HepG2 (cell line): Measurements from ENCODE around the gene PBX1. TPM values are rescaled to one million over a fixed set of nuclear protein-coding genes. Genes with fewer than 3 reads are reported as not detected.

ENCODE experiments used
- ATAC-seq: fragments of 200-7000 bp; cut with Tn5 transposase; 3 replicates; pipeline ENCODE4 v1.9.1; 2020; ENCODE audit warnings: mild to moderate bottlenecking, moderate library complexity
- BruUV-seq: library from RNA; stranded (reverse); fragments of 400-500 nt; replicated peaks from 2 replicates; lab custom pipeline; 2021; lab: Mats Ljungman, UMichigan
- CTCF ChIA-PET: fragments of 300-600 bp; formaldehyde crosslinking; extraction: SDS; loops from one replicate; lab custom pipeline; 2021; ENCODE audit warnings: low total read pairs, inconsistent platforms, low intra/inter-chr PET ratio; lab: Yijun Ruan, JAX
- POLR2A ChIA-PET: fragments of 350-600 bp; sonication (Branson Sonifier 250); formaldehyde crosslinking; loops from one replicate; lab custom pipeline; 2020; ENCODE audit warnings: antibody characterized with exemption, inconsistent platforms; lab: Yijun Ruan, JAX
- DNase-seq: peaks from one replicate; pipeline ENCODE4 v3.0.0-alpha.2; 2015; ENCODE audit warnings: low spot score
- FAIRE-seq: peaks from 3 replicates; lab custom pipeline; 2011; peaks lifted over from hg19 to GRCh38; lab: Jason Lieb, UNC
- H2AFZ ChIP-seq: one replicate; pipeline ENCODE4 v1.6.1; 2011; ENCODE audit warnings: low read length, inconsistent platforms
- H3K27ac ChIP-seq: fragments of 300-600 bp; 3 replicates; pipeline ENCODE4 v1.8.0; 2011; ENCODE audit warnings: mixed run types, mild to moderate bottlenecking, mixed read lengths, low read length, inconsistent platforms; ENCODE audit not compliant: insufficient read depth; ENCODE audit errors: extremely low read length
- H3K27me3 ChIP-seq, 2 experiments: fragments of 200-600 bp in 1 of 2; 2 replicates in 1 of 2; 3 replicates in 1 of 2; pipeline versions ENCODE4 v1.6.0 to v1.8.0; 2011; ENCODE audit warnings: low read length in 2 of 2, mild to moderate bottlenecking in 2 of 2, moderate library complexity in 2 of 2, inconsistent platforms in 1 of 2; ENCODE audit not compliant: insufficient read depth in 2 of 2, control insufficient read depth in 1 of 2
- H3K36me3 ChIP-seq, 2 experiments: fragments of 200-600 bp in 1 of 2; replicated peaks in 1 of 2; 2 replicates in 1 of 2; 3 replicates in 1 of 2; pipeline versions ENCODE4 v1.5.1 to v1.8.0; 2011; ENCODE audit warnings: low read length in 2 of 2, inconsistent platforms in 1 of 2; ENCODE audit not compliant: insufficient read depth in 2 of 2, control insufficient read depth in 1 of 2
- H3K4me1 ChIP-seq: 2 replicates; pipeline ENCODE4 v1.5.1; 2012; ENCODE audit warnings: low read length, inconsistent platforms; ENCODE audit not compliant: insufficient read depth
- H3K4me2 ChIP-seq: 2 replicates; pipeline ENCODE4 v1.6.0; 2011; ENCODE audit warnings: low read depth, low read length, inconsistent platforms
- H3K4me3 ChIP-seq, 3 experiments: fragments of 200-600 bp in 1 of 3; sonication (generic), shearing (Covaris generic) in 1 of 3; replicated peaks in 1 of 3; 2 replicates each; pipeline ENCODE4 v1.5.1; 2011 to 2016; ENCODE audit warnings: low read length in 3 of 3, inconsistent platforms in 2 of 3, low read depth in 2 of 3, mild to moderate bottlenecking in 2 of 3, control low read depth in 1 of 3, mixed read lengths in 1 of 3; ENCODE audit not compliant: insufficient read depth in 1 of 3
- H3K79me2 ChIP-seq: one replicate; pipeline ENCODE4 v1.6.1; 2011; ENCODE audit warnings: low read length, inconsistent platforms; ENCODE audit not compliant: insufficient read depth
- H3K9ac ChIP-seq: 2 replicates; pipeline ENCODE4 v1.6.0; 2011; ENCODE audit warnings: mild to moderate bottlenecking, low read depth, low read length, inconsistent platforms; ENCODE audit not compliant: insufficient read depth
- H3K9me3 ChIP-seq: 2 replicates; pipeline ENCODE4 v1.5.1; 2012; ENCODE audit warnings: mild to moderate bottlenecking, low read length
- H4K20me1 ChIP-seq: 2 replicates; pipeline ENCODE4 v1.6.0; 2011; ENCODE audit warnings: inconsistent platforms, mild to moderate bottlenecking, low read length, moderate library complexity; ENCODE audit not compliant: insufficient read depth
- AHR ChIP-seq: IDR thresholded peaks from 2 replicates; pipeline ENCODE4 v1.6.1; 2018; ENCODE audit warnings: missing genetic modification reagents, missing compliant biosample characterization
- DPF2 ChIP-seq: sonication (generic); formaldehyde crosslinking; IDR thresholded peaks from 2 replicates; pipeline ENCODE4 v1.4.0; 2020; ENCODE audit warnings: mild to moderate bottlenecking, low read depth, missing genetic modification reagents, borderline replicate concordance
- GABPA ChIP-seq, 2 experiments: IDR thresholded peaks; 2 replicates each; pipeline ENCODE4 v1.6.1; 2011 to 2016; ENCODE audit warnings: low read depth in 2 of 2, low read length in 1 of 2, missing biosample characterization in 1 of 2, missing genetic modification characterization in 1 of 2
- HNRNPH1 ChIP-seq: fragments of 200-400 bp; formaldehyde crosslinking; optimal IDR thresholded peaks from 2 replicates; pipeline ENCODE3; 2017; ENCODE audit warnings: mild to moderate bottlenecking, low read depth, low read length
- HOXA9 ChIP-seq: sonication (generic); formaldehyde crosslinking; IDR thresholded peaks from 2 replicates; pipeline ENCODE4 v1.8.1; 2022; ENCODE audit warnings: missing genetic modification reagents, mild to moderate bottlenecking, moderate library complexity, borderline replicate concordance
- MEIS1 ChIP-seq: sonication (generic); formaldehyde crosslinking; IDR thresholded peaks from 2 replicates; pipeline ENCODE4 v1.9.0; 2021; ENCODE audit warnings: mild to moderate bottlenecking, missing genetic modification reagents, moderate library complexity, borderline replicate concordance
- NFRKB ChIP-seq: fragments of 450-650 bp; IDR thresholded peaks from 2 replicates; pipeline ENCODE4 v1.6.1; 2017
- NRL ChIP-seq: sonication (generic); formaldehyde crosslinking; IDR thresholded peaks from 2 replicates; pipeline ENCODE4 v1.5.0; 2020; ENCODE audit warnings: missing genetic modification reagents, mild to moderate bottlenecking, moderate library complexity, borderline replicate concordance
- TP53 ChIP-seq: sonication (generic); formaldehyde crosslinking; conservative IDR thresholded peaks from 2 replicates; pipeline ENCODE4 v1.4.0; 2020; ENCODE audit warnings: missing genetic modification reagents
- U2AF2 ChIP-seq: fragments of 200-400 bp; formaldehyde crosslinking; IDR thresholded peaks from 2 replicates; pipeline ENCODE4 v1.6.1; 2017; ENCODE audit warnings: low read depth, mild to moderate bottlenecking, low read length
- ZNF230 ChIP-seq: sonication (generic); formaldehyde crosslinking; IDR thresholded peaks from 2 replicates; pipeline ENCODE4 v1.4.0; 2020; ENCODE audit warnings: mild to moderate bottlenecking, missing genetic modification reagents
- ZNF274 ChIP-seq: sonication (generic); formaldehyde crosslinking; IDR thresholded peaks from 2 replicates; pipeline ENCODE4 v1.5.1; 2020; ENCODE audit warnings: mild to moderate bottlenecking, missing genetic modification reagents
- ZNF547 ChIP-seq: sonication (generic); formaldehyde crosslinking; IDR thresholded peaks from 2 replicates; pipeline ENCODE4 v1.5.1; 2020; ENCODE audit warnings: mild to moderate bottlenecking, missing genetic modification reagents
- ZNF572 ChIP-seq: sonication (generic); formaldehyde crosslinking; IDR thresholded peaks from 2 replicates; pipeline ENCODE4 v1.5.1; 2020; ENCODE audit warnings: mild to moderate bottlenecking, missing genetic modification reagents
- ZNF891 ChIP-seq: sonication (generic); formaldehyde crosslinking; IDR thresholded peaks from 2 replicates; pipeline ENCODE4 v1.5.0; 2020; ENCODE audit warnings: mild to moderate bottlenecking, missing genetic modification reagents
- WGBS: methylation state at CpG from one replicate; pipeline ENCODE4 v1.1.6; 2017; ENCODE audit warnings: low lambda C conversion rate; 5-methylcytosine and 5-hydroxymethylcytosine counted together
- in situ Hi-C: cut with HindIII; loops from 2 replicates; pipeline ENCODE4 v1.10.0; 2017; ENCODE audit warnings: low pct_unique_long_range_greater_than_20kb; ENCODE audit not compliant: extremely low pct_ligation_motif_present
- intact Hi-C: fragments of 100-400 bp; cut with micrococcal nuclease; formaldehyde crosslinking; loops from one replicate; pipeline ENCODE4 v1.10.0; 2022; ENCODE audit not compliant: unreplicated experiment
- polyA plus RNA-seq, 8 experiments: library from polyadenylated mRNA; depleted of rRNA in 3 of 8; stranded (reverse) in 7 of 8; unstranded in 1 of 8; fragments of >200 nt; fragmentation: Illumina TruSeq in 4 of 8; extraction: Trizol in 4 of 8; gene quantifications; 2 replicates each; pipeline versions ENCODE4 v1.2.1 to v1.2.3, GENCODE V29; 2011 to 2016; ENCODE audit warnings: low read depth in 4 of 8, missing spikeins in 1 of 8, mixed read lengths in 1 of 8; ENCODE audit not compliant: insufficient read depth in 1 of 8
- total RNA-seq, 5 experiments: library from RNA; depleted of rRNA; stranded (reverse); fragments of >200 nt; fragmentation: Illumina TruSeq; extraction: Trizol; gene quantifications; 2 replicates each; pipeline ENCODE4 v1.2.3, GENCODE V29; 2016; ENCODE audit warnings: low read depth in 1 of 5
- TF ChIP-seq, protein P1 (sequence below): sonication (generic); formaldehyde crosslinking; IDR thresholded peaks from 2 replicates; pipeline ENCODE4 v1.9.0; 2021; ENCODE audit warnings: missing genetic modification reagents, borderline replicate concordance
- TF ChIP-seq, protein P2 (sequence below): sonication (generic); formaldehyde crosslinking; IDR thresholded peaks from 2 replicates; pipeline ENCODE4 v1.5.1; 2020; ENCODE audit warnings: missing genetic modification reagents, mild to moderate bottlenecking, borderline replicate concordance

PBX1 gene
- total and polyA plus RNA-seq, 2 of the 13 experiments (the other 11 are each of a cell fraction or from before 2014, with no cell fraction given), result 0.24 TPM; not detected in 1

DNA sequence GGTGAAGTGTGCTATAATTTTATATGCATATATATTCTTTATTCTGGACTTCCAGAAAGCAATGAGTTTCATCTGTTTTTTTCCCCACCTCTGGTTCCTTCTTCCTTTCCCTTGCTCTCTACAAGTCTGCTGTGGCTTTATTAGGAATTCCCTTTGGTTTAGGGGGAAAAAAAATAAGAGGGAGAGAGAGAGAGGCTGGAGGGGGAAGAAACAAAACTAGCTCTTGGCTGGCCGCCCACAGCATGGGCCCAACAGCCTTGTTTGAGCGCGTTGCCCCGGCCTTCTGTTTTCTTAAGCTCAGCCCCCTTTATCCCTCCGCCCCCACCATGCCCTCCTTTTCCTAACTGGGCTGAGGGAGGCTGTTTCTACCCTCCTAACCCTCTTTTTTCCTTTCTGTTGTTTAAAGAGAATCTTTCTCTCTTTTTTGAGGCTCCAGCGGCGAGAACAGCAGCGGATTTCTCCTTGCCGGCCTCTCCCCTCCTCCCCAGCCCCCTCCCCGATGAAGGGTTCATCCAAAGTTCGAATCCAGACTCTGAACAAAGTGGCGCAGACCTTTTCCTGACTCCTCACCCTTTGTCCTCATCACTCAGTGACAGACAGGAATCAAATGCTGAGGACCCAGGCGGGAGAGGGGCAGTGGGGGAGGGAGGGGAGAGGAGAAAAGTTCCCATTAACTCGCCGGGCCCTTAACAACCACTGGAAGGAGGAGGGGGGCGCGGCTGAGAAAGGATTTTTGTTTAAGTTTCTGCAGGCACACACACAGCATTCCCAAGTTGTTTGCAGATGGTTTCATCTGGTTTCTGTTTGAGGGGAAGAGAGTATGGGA is 29.7 kb downstream of the PBX1 start:
- Histone ChIP-seq H3K4me3 (no peak overlapping the region), H3K27ac (no peak overlapping the region), H3K4me2 (no peak overlapping the region), H3K27me3 (peaks cover 0 to 3% of the 10 kb centered on the region in 2 experiments; a peak in 1 of 5 replicates)
- CTCF ChIA-PET, result no interaction called here
- no peak for DNase-seq
- 5% methylated on average over 17 of the region's 17 CpGs for WGBS
- in situ Hi-C loops (no loop called here), intact Hi-C loops (no loop called here)
- TF ChIP-seq, protein P1, sequence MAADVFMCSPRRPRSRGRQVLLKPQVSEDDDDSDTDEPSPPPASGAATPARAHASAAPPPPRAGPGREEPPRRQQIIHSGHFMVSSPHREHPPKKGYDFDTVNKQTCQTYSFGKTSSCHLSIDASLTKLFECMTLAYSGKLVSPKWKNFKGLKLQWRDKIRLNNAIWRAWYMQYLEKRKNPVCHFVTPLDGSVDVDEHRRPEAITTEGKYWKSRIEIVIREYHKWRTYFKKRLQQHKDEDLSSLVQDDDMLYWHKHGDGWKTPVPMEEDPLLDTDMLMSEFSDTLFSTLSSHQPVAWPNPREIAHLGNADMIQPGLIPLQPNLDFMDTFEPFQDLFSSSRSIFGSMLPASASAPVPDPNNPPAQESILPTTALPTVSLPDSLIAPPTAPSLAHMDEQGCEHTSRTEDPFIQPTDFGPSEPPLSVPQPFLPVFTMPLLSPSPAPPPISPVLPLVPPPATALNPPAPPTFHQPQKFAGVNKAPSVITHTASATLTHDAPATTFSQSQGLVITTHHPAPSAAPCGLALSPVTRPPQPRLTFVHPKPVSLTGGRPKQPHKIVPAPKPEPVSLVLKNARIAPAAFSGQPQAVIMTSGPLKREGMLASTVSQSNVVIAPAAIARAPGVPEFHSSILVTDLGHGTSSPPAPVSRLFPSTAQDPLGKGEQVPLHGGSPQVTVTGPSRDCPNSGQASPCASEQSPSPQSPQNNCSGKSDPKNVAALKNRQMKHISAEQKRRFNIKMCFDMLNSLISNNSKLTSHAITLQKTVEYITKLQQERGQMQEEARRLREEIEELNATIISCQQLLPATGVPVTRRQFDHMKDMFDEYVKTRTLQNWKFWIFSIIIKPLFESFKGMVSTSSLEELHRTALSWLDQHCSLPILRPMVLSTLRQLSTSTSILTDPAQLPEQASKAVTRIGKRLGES (CRISPR knock-in tag), result no peak
- no peak for TF ChIP-seq HNRNPH1
- no peak for TF ChIP-seq ZNF274
- no peak for TF ChIP-seq NRL (CRISPR knock-in tag)
- no peak for TF ChIP-seq NFRKB
- TF ChIP-seq DPF2 (CRISPR knock-in tag), result no peak
- no peak for TF ChIP-seq ZNF891 (CRISPR knock-in tag)
- TF ChIP-seq, protein P2, sequence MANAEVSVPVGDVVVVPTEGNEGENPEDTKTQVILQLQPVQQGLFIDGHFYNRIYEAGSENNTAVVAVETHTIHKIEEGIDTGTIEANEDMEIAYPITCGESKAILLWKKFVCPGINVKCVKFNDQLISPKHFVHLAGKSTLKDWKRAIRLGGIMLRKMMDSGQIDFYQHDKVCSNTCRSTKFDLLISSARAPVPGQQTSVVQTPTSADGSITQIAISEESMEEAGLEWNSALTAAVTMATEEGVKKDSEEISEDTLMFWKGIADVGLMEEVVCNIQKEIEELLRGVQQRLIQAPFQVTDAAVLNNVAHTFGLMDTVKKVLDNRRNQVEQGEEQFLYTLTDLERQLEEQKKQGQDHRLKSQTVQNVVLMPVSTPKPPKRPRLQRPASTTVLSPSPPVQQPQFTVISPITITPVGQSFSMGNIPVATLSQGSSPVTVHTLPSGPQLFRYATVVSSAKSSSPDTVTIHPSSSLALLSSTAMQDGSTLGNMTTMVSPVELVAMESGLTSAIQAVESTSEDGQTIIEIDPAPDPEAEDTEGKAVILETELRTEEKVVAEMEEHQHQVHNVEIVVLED (CRISPR knock-in tag), result no peak
- TF ChIP-seq U2AF2, result no peak
- TF ChIP-seq GABPA (IDR thresholded peaks at IDR 0.05; ENCODE audit: low read depth, low read length), result no peak
- no peak for TF ChIP-seq GABPA (CRISPR knock-in tag; IDR thresholded peaks at IDR 0.05; ENCODE audit: low read depth)
- TF ChIP-seq ZNF547, result no peak
- no peak for TF ChIP-seq HOXA9 (CRISPR knock-in tag)
- TF ChIP-seq MEIS1 (CRISPR knock-in tag), result no peak
- no peak for TF ChIP-seq ZNF572 (CRISPR knock-in tag)
- no peak for TF ChIP-seq TP53 (CRISPR knock-in tag)
- no peak for TF ChIP-seq ZNF230 (CRISPR knock-in tag)
- no peak for TF ChIP-seq AHR (CRISPR knock-in tag)
- TF ChIP-seq, all 625 proteins: peak for 0
- ATAC-seq (no peak), FAIRE-seq (no peak)
- H3K9me3 ChIP-seq, result no peaks in the 10 kb centered on the region
- no peaks in the 10 kb centered on the region for H3K79me2 ChIP-seq
- POLR2A ChIA-PET, result no interaction called here
- H3K4me1 ChIP-seq, result no peaks in the 10 kb centered on the region
- no peak overlapping the region for H2AFZ ChIP-seq
- H4K20me1 ChIP-seq, result no peaks in the 10 kb centered on the region
- H3K9ac ChIP-seq, result no peak overlapping the region
- no TSS peak for BruUV-seq
- no peaks in the 10 kb centered on the region for H3K36me3 ChIP-seq
